MCF 10A (cell line): Measurements from ENCODE around the gene ADAP1. TPM values are rescaled to one million over a fixed set of nuclear protein-coding genes. Genes with fewer than 3 reads are reported as not detected.
"Not testable (repeated sequence)": the region's sequence is repeated elsewhere in the genome, so short reads cannot be mapped to it uniquely, and the experiment has no call there.

Experiments
- BruUV-seq: library from RNA; stranded (reverse); fragments of 400-500 nt; replicated peaks from 2 replicates; lab custom pipeline; 2021; lab: Mats Ljungman, UMichigan
- CTCF ChIA-PET: fragments of 300-600 bp; sonication (Branson Sonifier 250); formaldehyde crosslinking; extraction: SDS; loops from one replicate; lab custom pipeline; 2021; ENCODE audit warnings: antibody characterized with exemption, inconsistent platforms; lab: Yijun Ruan, JAX
- POLR2A ChIA-PET: fragments of 300-600, 350-650 bp; sonication (Branson Sonifier 250); formaldehyde crosslinking; extraction: SDS; loops from one replicate; lab custom pipeline; 2020; ENCODE audit warnings: antibody characterized with exemption, inconsistent platforms; lab: Yijun Ruan, JAX
- DNase-seq: peaks from one replicate; pipeline ENCODE4 v3.0.0-alpha.2; 2018; ENCODE audit not compliant: unreplicated experiment
- H3K27ac Mint-ChIP-seq: one replicate; pipeline ENCODE4 v1.8.0; 2022; ENCODE audit warnings: mild to moderate bottlenecking, low read depth, mixed read lengths; ENCODE audit not compliant: unreplicated experiment
- H3K27me3 Mint-ChIP-seq: one replicate; pipeline ENCODE4 v1.8.0; 2022; ENCODE audit warnings: mixed read lengths; ENCODE audit not compliant: insufficient read depth, unreplicated experiment
- H3K36me3 Mint-ChIP-seq: one replicate; pipeline ENCODE4 v1.8.0; 2022; ENCODE audit warnings: mild to moderate bottlenecking, moderate library complexity, mixed read lengths; ENCODE audit not compliant: insufficient read depth, unreplicated experiment
- H3K4me1 Mint-ChIP-seq: one replicate; pipeline ENCODE4 v1.8.0; 2022; ENCODE audit warnings: mixed read lengths; ENCODE audit not compliant: insufficient read depth, unreplicated experiment
- H3K4me3 Mint-ChIP-seq: one replicate; pipeline ENCODE4 v1.8.0; 2022; ENCODE audit warnings: mild to moderate bottlenecking, moderate library complexity, mixed read lengths; ENCODE audit not compliant: unreplicated experiment
- H3K9me3 Mint-ChIP-seq: one replicate; pipeline ENCODE4 v1.8.0; 2022; ENCODE audit warnings: mixed read lengths; ENCODE audit not compliant: unreplicated experiment
- intact Hi-C: fragments of 100-400 bp; cut with micrococcal nuclease; formaldehyde crosslinking; loops from 2 replicates; pipeline ENCODE4 v1.14.1; 2022
- total RNA-seq: library from RNA; stranded (reverse); gene quantifications from 2 replicates; pipeline ENCODE4 v1.2.3, GENCODE V29; 2022
- TF ChIP-seq, protein P1 (sequence below): fragments of 200-600 bp; IDR thresholded peaks from one replicate; pipeline ENCODE4 v1.8.0; 2022; ENCODE audit warnings: antibody characterized with exemption, mild to moderate bottlenecking; ENCODE audit not compliant: unreplicated experiment

The ADAP1 gene
- total RNA-seq, 1 experiment from 2014 or later, result 7.0 TPM

DNA sequence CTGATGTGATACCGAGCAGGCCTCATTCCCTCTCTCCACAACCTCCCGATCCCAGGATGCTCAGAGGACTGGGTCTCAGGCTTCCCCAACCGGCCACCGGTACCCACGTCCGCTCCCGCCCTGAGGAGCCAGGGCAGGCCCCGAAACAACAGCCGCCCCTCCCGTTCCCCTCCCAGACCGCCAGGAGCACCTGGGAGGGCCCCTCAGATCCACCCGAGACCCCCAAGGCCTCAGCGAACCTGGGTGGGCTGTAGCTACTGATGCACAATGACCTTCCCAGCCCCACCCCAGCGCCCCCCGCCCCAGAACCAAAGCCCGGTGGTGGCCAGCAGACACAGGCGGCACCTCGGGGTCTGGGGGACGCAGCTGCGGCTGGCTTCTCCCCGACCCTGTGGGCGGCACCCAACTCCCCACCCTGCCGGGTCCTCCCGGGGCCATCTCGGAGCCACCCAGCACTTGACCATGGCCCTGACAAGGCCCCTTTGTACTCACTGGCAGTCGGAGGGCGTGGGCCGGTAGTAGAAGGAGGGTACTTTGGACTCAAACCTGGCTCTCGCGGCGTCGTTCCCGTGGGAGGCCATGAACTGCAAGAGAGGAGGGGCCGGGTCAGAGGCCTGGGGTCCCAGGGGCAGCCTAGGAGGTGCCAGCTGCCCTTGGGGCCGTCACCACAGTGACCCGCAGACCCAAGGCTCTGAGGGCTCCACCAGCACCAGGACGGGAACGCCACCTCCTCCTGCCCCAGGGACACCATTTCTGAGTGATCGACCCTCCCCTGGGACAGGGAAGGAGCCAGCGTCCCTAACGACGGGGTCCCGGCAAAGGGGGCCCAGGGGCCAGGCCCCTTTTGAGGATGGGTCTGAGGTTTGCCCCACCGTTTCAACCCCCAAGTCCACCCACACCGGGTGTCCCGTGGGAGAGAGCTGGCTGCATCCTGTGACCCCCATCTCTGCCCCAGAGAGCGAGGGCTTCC lies 28.1 kb downstream of the ADAP1 start:
- H3K4me3 Mint-ChIP-seq, result no peak overlapping the region
- H3K27ac Mint-ChIP-seq, result no peak overlapping the region
- no peaks in the 10 kb centered on the region for H3K36me3 Mint-ChIP-seq

DNA sequence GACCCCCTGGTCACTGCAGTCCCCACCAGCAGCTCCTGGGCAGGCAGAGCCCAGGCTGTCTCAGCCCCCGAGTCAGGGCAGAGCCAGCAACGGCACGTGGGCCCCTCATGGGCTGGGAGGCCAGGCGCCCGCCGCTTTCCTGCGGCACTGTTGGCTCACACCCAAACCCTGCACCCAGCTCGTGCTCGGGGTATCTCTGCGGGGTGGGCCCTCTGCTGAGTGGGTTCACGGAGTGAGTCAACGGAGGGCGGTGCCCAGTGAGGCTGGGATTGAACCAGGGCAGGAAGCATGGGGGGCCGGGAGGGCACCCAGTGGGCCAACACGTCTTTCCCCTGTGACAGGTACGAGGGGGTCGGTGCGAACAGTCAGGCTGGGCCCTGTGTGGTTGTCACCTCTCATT lies 28.9 kb downstream of the ADAP1 start:
- no peaks in the 10 kb centered on the region for H3K4me1 Mint-ChIP-seq
- H3K9me3 Mint-ChIP-seq, result no peaks in the 10 kb centered on the region
- TF ChIP-seq, protein P1, sequence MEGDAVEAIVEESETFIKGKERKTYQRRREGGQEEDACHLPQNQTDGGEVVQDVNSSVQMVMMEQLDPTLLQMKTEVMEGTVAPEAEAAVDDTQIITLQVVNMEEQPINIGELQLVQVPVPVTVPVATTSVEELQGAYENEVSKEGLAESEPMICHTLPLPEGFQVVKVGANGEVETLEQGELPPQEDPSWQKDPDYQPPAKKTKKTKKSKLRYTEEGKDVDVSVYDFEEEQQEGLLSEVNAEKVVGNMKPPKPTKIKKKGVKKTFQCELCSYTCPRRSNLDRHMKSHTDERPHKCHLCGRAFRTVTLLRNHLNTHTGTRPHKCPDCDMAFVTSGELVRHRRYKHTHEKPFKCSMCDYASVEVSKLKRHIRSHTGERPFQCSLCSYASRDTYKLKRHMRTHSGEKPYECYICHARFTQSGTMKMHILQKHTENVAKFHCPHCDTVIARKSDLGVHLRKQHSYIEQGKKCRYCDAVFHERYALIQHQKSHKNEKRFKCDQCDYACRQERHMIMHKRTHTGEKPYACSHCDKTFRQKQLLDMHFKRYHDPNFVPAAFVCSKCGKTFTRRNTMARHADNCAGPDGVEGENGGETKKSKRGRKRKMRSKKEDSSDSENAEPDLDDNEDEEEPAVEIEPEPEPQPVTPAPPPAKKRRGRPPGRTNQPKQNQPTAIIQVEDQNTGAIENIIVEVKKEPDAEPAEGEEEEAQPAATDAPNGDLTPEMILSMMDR, result no peak
- DNase-seq, result no peak
- CTCF ChIA-PET, result no interaction called here
- no peak overlapping the region for H3K4me3 Mint-ChIP-seq
- BruUV-seq, result no TSS peak
- intact Hi-C loops, result no loop called here
- H3K27ac Mint-ChIP-seq, result no peak overlapping the region
- POLR2A ChIA-PET, result no interaction called here
- H3K36me3 Mint-ChIP-seq, result no peaks in the 10 kb centered on the region
- no peaks in the 10 kb centered on the region for H3K27me3 Mint-ChIP-seq

More for the DNA sequence above, 28.1 kb downstream of the ADAP1 start:
- H3K27me3 Mint-ChIP-seq, result no peaks in the 10 kb centered on the region
- TF ChIP-seq, protein P1, result no peak
- H3K4me1 Mint-ChIP-seq, result no peaks in the 10 kb centered on the region
- DNase-seq, result no peak
- CTCF ChIA-PET, result no interaction called here
- intact Hi-C loops, result no loop called here
- POLR2A ChIA-PET, result no interaction called here
- no peaks in the 10 kb centered on the region for H3K9me3 Mint-ChIP-seq
- no TSS peak for BruUV-seq

DNA sequence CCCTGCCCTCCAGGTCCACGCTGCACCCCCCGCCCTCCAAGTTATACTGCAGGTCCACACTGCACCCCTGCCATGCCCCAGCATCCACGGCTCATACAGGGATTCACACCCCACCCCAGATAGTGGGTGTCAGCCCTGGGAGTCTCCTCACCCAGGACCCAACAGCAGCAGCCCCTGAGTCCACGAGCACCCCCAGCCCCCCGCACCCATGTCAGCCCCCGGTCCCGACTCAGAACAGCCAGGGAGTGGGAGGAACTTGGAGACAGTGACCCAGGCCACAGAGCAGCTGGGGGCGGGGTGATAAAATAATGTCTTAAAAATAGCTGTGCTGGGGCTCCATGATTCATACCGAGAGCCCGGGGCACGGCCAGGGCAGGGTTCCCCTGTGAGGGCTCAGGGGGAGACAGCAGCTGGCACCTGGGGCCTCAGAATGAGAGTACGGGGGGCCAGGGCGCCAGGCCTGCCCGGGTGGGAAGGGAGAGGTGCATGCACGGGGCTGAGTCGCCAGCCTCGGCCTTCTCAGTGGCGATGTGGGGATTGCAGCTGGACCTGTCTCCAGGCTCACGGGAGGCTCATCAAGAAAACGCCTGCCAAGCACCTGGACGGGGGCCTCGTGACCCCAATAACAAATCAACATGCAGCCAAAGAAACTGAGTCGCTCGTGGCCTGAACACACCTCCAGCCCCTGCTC lies 29.8 kb downstream of the ADAP1 start:
- Mint-ChIP-seq H3K27ac (no peak overlapping the region), H3K36me3 (no peaks in the 10 kb centered on the region), H3K4me3 (no peak overlapping the region), H3K9me3 (no peaks in the 10 kb centered on the region), H3K27me3 (no peaks in the 10 kb centered on the region), H3K4me1 (no peaks in the 10 kb centered on the region)
- no TSS peak for BruUV-seq
- ChIA-PET CTCF (no interaction called here), POLR2A (no interaction called here)
- TF ChIP-seq, protein P1, result no peak
- intact Hi-C loops, result no loop called here
- no peak for DNase-seq

DNA sequence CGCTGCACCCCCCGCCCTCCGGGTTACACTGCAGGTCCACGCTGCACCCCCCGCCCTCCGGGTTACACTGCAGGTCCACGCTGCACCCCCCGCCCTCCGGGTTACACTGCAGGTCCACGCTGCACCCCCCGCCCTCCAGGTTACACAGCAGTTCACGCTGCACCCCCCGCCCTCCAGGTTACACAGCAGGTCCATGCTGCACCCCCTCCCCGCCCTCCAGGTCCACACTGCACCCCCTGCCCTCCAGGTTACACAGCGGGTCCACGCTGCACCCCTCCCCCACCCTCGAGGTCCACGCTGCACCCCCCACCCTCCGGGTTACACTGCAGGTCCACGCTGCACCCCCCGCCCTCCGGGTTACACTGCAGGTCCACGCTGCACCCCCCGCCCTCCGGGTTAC lies 30.4 kb downstream of the ADAP1 start:
- H3K36me3 Mint-ChIP-seq, H3K4me1 Mint-ChIP-seq, H3K27me3 Mint-ChIP-seq, POLR2A ChIA-PET, BruUV-seq, H3K9me3 Mint-ChIP-seq, H3K4me3 Mint-ChIP-seq, H3K27ac Mint-ChIP-seq, DNase-seq, intact Hi-C loops, CTCF ChIA-PET: not testable (repeated sequence)
